Activated CD4-positive, alpha-beta T cell treated with anti-CD3 and anti-CD28 coated beads, Interleukin-2, amount 10 ng/mL, durations not matched to agents 7 days and 5 days (primary cell): ENCODE measurements around the gene SHTN1. TPM values are rescaled to one million over a fixed set of nuclear protein-coding genes. Genes with fewer than 3 reads are reported as not detected.

Experiments
- CTCF ChIA-PET: fragments of 350-600 bp; sonication (Branson Sonifier 250); formaldehyde crosslinking; loops from one replicate; lab custom pipeline; 2021; ENCODE audit warnings: antibody characterized with exemption; lab: Charles Lee
- POLR2A ChIA-PET: fragments of 350-600 bp; sonication (Branson Sonifier 250); formaldehyde crosslinking; loops from one replicate; lab custom pipeline; 2021; ENCODE audit warnings: antibody characterized with exemption; lab: Charles Lee
- DNase-seq: peaks from one replicate; pipeline ENCODE4 v3.0.0-alpha.2; 2020
- H3K27ac Mint-ChIP-seq: one replicate; pipeline ENCODE4 v1.8.0; 2021; ENCODE audit warnings: mild to moderate bottlenecking, moderate library complexity, mixed read lengths
- H3K27me3 Mint-ChIP-seq: one replicate; pipeline ENCODE4 v1.8.0; 2021; ENCODE audit warnings: mixed read lengths
- H3K36me3 Mint-ChIP-seq: one replicate; pipeline ENCODE4 v1.8.0; 2021; ENCODE audit warnings: low read depth, mixed read lengths
- H3K4me1 Mint-ChIP-seq: one replicate; pipeline ENCODE4 v1.8.0; 2021; ENCODE audit warnings: mixed read lengths
- H3K4me3 Mint-ChIP-seq: one replicate; pipeline ENCODE4 v1.8.0; 2021; ENCODE audit warnings: mild to moderate bottlenecking, moderate library complexity, mixed read lengths
- H3K9me3 Mint-ChIP-seq: one replicate; pipeline ENCODE4 v1.8.0; 2021; ENCODE audit warnings: mixed read lengths
- total RNA-seq, 2 experiments: library from RNA; stranded (reverse); gene quantifications; one replicate each; pipeline ENCODE4 v1.2.3, GENCODE V29; 2021

Gene SHTN1
- total RNA-seq, 2 experiments from 2014 or later: 0.40 to 0.45 TPM

GRCh38 chr10:116974456-116975005 lies 30.5 kb downstream of the SHTN1 start:
- CTCF ChIA-PET: interaction anchor here (1.1 kb wide), 1 partner anchor 31 kb away, joined by 5 read pairs; no protein-coding TSS in a partner anchor
- Mint-ChIP-seq H3K36me3 (no peaks in the 10 kb centered on the region), H3K4me3 (no peak overlapping the region), H3K9me3 (no peaks in the 10 kb centered on the region), H3K4me1 (no peaks in the 10 kb centered on the region), H3K27me3 (peaks cover 1% of the 10 kb centered on the region), H3K27ac (no peak overlapping the region)
- no peak for DNase-seq
- POLR2A ChIA-PET: no interaction called here

GRCh38 chr10:116973946-116974455 lies 31.0 kb downstream of the SHTN1 start:
- no peak for DNase-seq
- CTCF ChIA-PET: no interaction called here
- Mint-ChIP-seq H3K4me3 (no peak overlapping the region), H3K27ac (no peak overlapping the region), H3K9me3 (no peaks in the 10 kb centered on the region), H3K36me3 (no peaks in the 10 kb centered on the region), H3K27me3 (peaks cover 1% of the 10 kb centered on the region), H3K4me1 (no peaks in the 10 kb centered on the region)
- POLR2A ChIA-PET: no interaction called here

- ChIA-PET CTCF (no interaction called here), POLR2A (no interaction called here)
- Mint-ChIP-seq H3K4me3 (no peak overlapping the region), H3K27ac (no peak overlapping the region), H3K9me3 (no peaks in the 10 kb centered on the region), H3K4me1 (no peaks in the 10 kb centered on the region), H3K27me3 (peaks cover 1% of the 10 kb centered on the region), H3K36me3 (no peaks in the 10 kb centered on the region)
- DNase-seq: no peak
These were observed 31.5 kb downstream of the SHTN1 start for GRCh38 chr10:116973371-116973905.

GRCh38 chr10:116972131-116972530 lies 32.9 kb downstream of the SHTN1 start:
- no peak overlapping the region for H3K27ac Mint-ChIP-seq
- DNase-seq: no peak
- H3K4me3 Mint-ChIP-seq: no peak overlapping the region
- ChIA-PET CTCF (no interaction called here), POLR2A (no interaction called here)
- no peaks in the 10 kb centered on the region for H3K36me3 Mint-ChIP-seq
- H3K4me1 Mint-ChIP-seq: no peaks in the 10 kb centered on the region
- no peaks in the 10 kb centered on the region for H3K9me3 Mint-ChIP-seq
- peaks cover 1% of the 10 kb centered on the region for H3K27me3 Mint-ChIP-seq

- no peak for DNase-seq
- CTCF ChIA-PET: no interaction called here
- Mint-ChIP-seq H3K4me1 (no peaks in the 10 kb centered on the region), H3K27me3 (no peaks in the 10 kb centered on the region), H3K4me3 (no peak overlapping the region), H3K9me3 (no peaks in the 10 kb centered on the region), H3K27ac (no peak overlapping the region), H3K36me3 (no peaks in the 10 kb centered on the region)
- POLR2A ChIA-PET: no interaction called here
These were observed 34.9 kb downstream of the SHTN1 start for GRCh38 chr10:116970050-116970449.

- Mint-ChIP-seq H3K36me3 (no peaks in the 10 kb centered on the region), H3K9me3 (no peaks in the 10 kb centered on the region), H3K4me3 (no peak overlapping the region), H3K4me1 (no peaks in the 10 kb centered on the region), H3K27ac (no peak overlapping the region), H3K27me3 (no peaks in the 10 kb centered on the region)
- no peak for DNase-seq
- ChIA-PET POLR2A (no interaction called here), CTCF (no interaction called here)
These were observed 36.7 kb downstream of the SHTN1 start for GRCh38 chr10:116968331-116968730.

- Mint-ChIP-seq H3K4me1 (no peaks in the 10 kb centered on the region), H3K27ac (no peak overlapping the region), H3K36me3 (no peaks in the 10 kb centered on the region), H3K27me3 (no peaks in the 10 kb centered on the region), H3K4me3 (no peak overlapping the region), H3K9me3 (no peaks in the 10 kb centered on the region)
- no peak for DNase-seq
- CTCF ChIA-PET: interaction anchor here (0.6 kb wide), 1 partner anchor 12 kb away, joined by 3 read pairs; no protein-coding TSS in a partner anchor
- POLR2A ChIA-PET: no interaction called here
These were observed 43.4 kb downstream of the SHTN1 start for GRCh38 chr10:116961406-116962251.

- no peaks in the 10 kb centered on the region for H3K4me1 Mint-ChIP-seq
- H3K27ac Mint-ChIP-seq: no peak overlapping the region
- peaks cover 2% of the 10 kb centered on the region for H3K27me3 Mint-ChIP-seq
- no peaks in the 10 kb centered on the region for H3K36me3 Mint-ChIP-seq
- ChIA-PET POLR2A (no interaction called here), CTCF (no interaction called here)
- no peak overlapping the region for H3K4me3 Mint-ChIP-seq
- no peaks in the 10 kb centered on the region for H3K9me3 Mint-ChIP-seq
- DNase-seq: no peak
These were observed 44.8 kb downstream of the SHTN1 start for GRCh38 chr10:116960066-116960776.

- Mint-ChIP-seq H3K9me3 (no peaks in the 10 kb centered on the region), H3K36me3 (no peaks in the 10 kb centered on the region), H3K4me1 (no peaks in the 10 kb centered on the region), H3K4me3 (no peak overlapping the region), H3K27me3 (peaks cover 3% of the 10 kb centered on the region), H3K27ac (no peak overlapping the region)
- CTCF ChIA-PET: no interaction called here
- no peak for DNase-seq
- POLR2A ChIA-PET: no interaction called here
These were observed 52.3 kb downstream of the SHTN1 start for GRCh38 chr10:116952729-116953128.

GRCh38 chr10:116948530-116948870 lies 56.5 kb downstream of the SHTN1 start:
- ChIA-PET CTCF (interaction anchor here (0.5 kb wide), 1 partner anchor 935 kb away, joined by 3 read pairs; no protein-coding TSS in a partner anchor), POLR2A (no interaction called here)
- no peaks in the 10 kb centered on the region for H3K9me3 Mint-ChIP-seq
- no peak for DNase-seq
- no peaks in the 10 kb centered on the region for H3K4me1 Mint-ChIP-seq
- no peak overlapping the region for H3K4me3 Mint-ChIP-seq
- no peaks in the 10 kb centered on the region for H3K36me3 Mint-ChIP-seq
- H3K27me3 Mint-ChIP-seq: peaks cover 2% of the 10 kb centered on the region
- no peak overlapping the region for H3K27ac Mint-ChIP-seq

- no peaks in the 10 kb centered on the region for H3K4me1 Mint-ChIP-seq
- no peak overlapping the region for H3K4me3 Mint-ChIP-seq
These were observed 57.0 kb downstream of the SHTN1 start for GRCh38 chr10:116947841-116948529.

GRCh38 chr10:116944911-116945310 lies 60.1 kb downstream of the SHTN1 start:
- ChIA-PET CTCF (no interaction called here), POLR2A (no interaction called here)
- Mint-ChIP-seq H3K4me1 (no peaks in the 10 kb centered on the region), H3K4me3 (no peak overlapping the region), H3K27ac (no peak overlapping the region), H3K36me3 (no peaks in the 10 kb centered on the region), H3K9me3 (no peaks in the 10 kb centered on the region), H3K27me3 (no peaks in the 10 kb centered on the region)
- DNase-seq: no peak

More at GRCh38 chr10:116947841-116948529, 57.0 kb downstream of the SHTN1 start:
- Mint-ChIP-seq H3K9me3 (no peaks in the 10 kb centered on the region), H3K27ac (no peak overlapping the region), H3K27me3 (peaks cover 2% of the 10 kb centered on the region), H3K36me3 (no peaks in the 10 kb centered on the region)
- ChIA-PET CTCF (no interaction called here), POLR2A (no interaction called here)
- DNase-seq: no peak
